K562 (cell line): ENCODE results near the gene VWA2. TPM values are rescaled to one million over a fixed set of nuclear protein-coding genes. Genes with fewer than 3 reads are reported as not detected.

Experiments
- ATAC-seq: fragments of 200-7000 bp; cut with Tn5 transposase; 3 replicates; pipeline ENCODE4 v1.9.1; 2020; ENCODE audit warnings: moderate library complexity
- BruUV-seq: library from RNA; stranded (reverse); fragments of 400-500 nt; replicated peaks from 2 replicates; lab custom pipeline; 2021; lab: Mats Ljungman, UMichigan
- CTCF ChIA-PET: fragments of 300-600 bp; formaldehyde crosslinking; extraction: SDS; loops from one replicate; lab custom pipeline; 2021; ENCODE audit warnings: low intra/inter-chr PET ratio; lab: Yijun Ruan, JAX
- POLR2A ChIA-PET: fragments of 300-600, 350-650 bp; sonication (Branson Sonifier 250); formaldehyde crosslinking; extraction: SDS; loops from one replicate; lab custom pipeline; 2021; ENCODE audit warnings: antibody characterized with exemption, inconsistent platforms; lab: Yijun Ruan, JAX
- DNase-seq, 4 experiments: peaks; one replicate each; pipeline versions ENCODE4 v3.0.0 to v3.0.0-alpha.2; 2011 to 2018; ENCODE audit warnings: low spot score in 3 of 4, mixed read lengths in 3 of 4; ENCODE audit errors: extremely low read depth in 1 of 4
- FAIRE-seq: peaks from 2 replicates; lab custom pipeline; 2011; peaks lifted over from hg19 to GRCh38; lab: Jason Lieb, UNC
- H2AFZ ChIP-seq: 2 replicates; pipeline ENCODE4 v1.6.0; 2011; ENCODE audit warnings: low read depth, low read length, control low read depth, inconsistent platforms
- H3K27ac ChIP-seq: fragments of 200-600 bp; 3 replicates; pipeline ENCODE4 v1.8.0; 2011; ENCODE audit warnings: low read depth, mild to moderate bottlenecking, control low read depth, inconsistent platforms, low read length, moderate library complexity, mixed read lengths; ENCODE audit errors: extremely low read depth
- H3K27me3 ChIP-seq, 2 experiments: fragments of 300-600 bp in 1 of 2; 2 replicates in 1 of 2; 3 replicates in 1 of 2; pipeline versions ENCODE4 v1.6.0 to v1.8.0; 2011; ENCODE audit warnings: inconsistent platforms in 2 of 2, low read length in 2 of 2, mild to moderate bottlenecking in 1 of 2, mixed read lengths in 1 of 2, moderate library complexity in 1 of 2; ENCODE audit not compliant: control insufficient read depth in 2 of 2, insufficient read depth in 2 of 2
- H3K36me3 ChIP-seq: fragments of 300-600 bp; 3 replicates; pipeline ENCODE4 v1.8.0; 2011; ENCODE audit warnings: mild to moderate bottlenecking, low read length, inconsistent platforms; ENCODE audit not compliant: control insufficient read depth, insufficient read depth
- H3K4me1 ChIP-seq, 2 experiments: fragments of 200-600 bp in 1 of 2; replicated peaks in 1 of 2; 2 replicates in 1 of 2; 3 replicates in 1 of 2; pipeline versions ENCODE4 v1.5.1 to v1.8.0; 2011; ENCODE audit warnings: inconsistent platforms in 2 of 2, low read length in 2 of 2, mild to moderate bottlenecking in 1 of 2, mixed read lengths in 1 of 2, moderate library complexity in 1 of 2; ENCODE audit not compliant: control insufficient read depth in 2 of 2, insufficient read depth in 2 of 2
- H3K4me2 ChIP-seq: 2 replicates; pipeline ENCODE4 v1.6.1; 2011; ENCODE audit warnings: low read length, control low read depth, inconsistent platforms, mixed read lengths; ENCODE audit not compliant: insufficient read depth
- H3K4me3 ChIP-seq: fragments of 200-600 bp; sonication (generic), shearing (Covaris generic); 2 replicates; pipeline ENCODE4 v1.5.1; 2016; ENCODE audit warnings: control low read depth, inconsistent platforms
- H3K79me2 ChIP-seq: fragments of 200-600 bp; 3 replicates; pipeline ENCODE4 v1.8.0; 2011; ENCODE audit warnings: low read length, inconsistent platforms; ENCODE audit not compliant: control insufficient read depth, insufficient read depth
- H3K9ac ChIP-seq, 2 experiments: 2 replicates each; pipeline versions ENCODE4 v1.6.0 to v1.6.1; 2011; ENCODE audit warnings: low read depth in 2 of 2, low read length in 2 of 2, control low read depth in 1 of 2, inconsistent platforms in 1 of 2, mild to moderate bottlenecking in 1 of 2, mixed read lengths in 1 of 2; ENCODE audit not compliant: insufficient read depth in 1 of 2
- H3K9me1 ChIP-seq: one replicate; pipeline ENCODE4 v1.6.0; 2011; ENCODE audit warnings: inconsistent platforms, mild to moderate bottlenecking, low read length, moderate library complexity; ENCODE audit not compliant: control insufficient read depth, insufficient read depth
- H3K9me3 ChIP-seq: replicated peaks from 2 replicates; pipeline ENCODE4 v1.5.1; 2011; ENCODE audit warnings: low read depth, low read length, inconsistent platforms; ENCODE audit not compliant: control insufficient read depth, insufficient read depth
- H4K20me1 ChIP-seq: replicated peaks from 2 replicates; pipeline ENCODE4 v1.6.1; 2011; ENCODE audit warnings: low read length, inconsistent platforms, mixed read lengths; ENCODE audit not compliant: control insufficient read depth, insufficient read depth
- ATF4 ChIP-seq: fragments of 450-650 bp; formaldehyde crosslinking; IDR thresholded peaks from 2 replicates; pipeline ENCODE4 v1.4.0; 2022; ENCODE audit warnings: mild to moderate bottlenecking, moderate library complexity
- CSDE1 ChIP-seq, 2 experiments: fragments of 450-650 bp; IDR thresholded peaks; 2 replicates each; pipeline ENCODE4 v1.6.1; 2016; ENCODE audit warnings: mild to moderate bottlenecking in 1 of 2
- FIP1L1 ChIP-seq: fragments of 200-400 bp; formaldehyde crosslinking; IDR thresholded peaks from 2 replicates; pipeline ENCODE4 v1.6.1; 2018; ENCODE audit warnings: mild to moderate bottlenecking, low read depth, low read length; ENCODE audit not compliant: poor library complexity, severe bottlenecking
- HNRNPL ChIP-seq: fragments of 200-400 bp; formaldehyde crosslinking; IDR thresholded peaks from 2 replicates; pipeline ENCODE4 v1.6.1; 2017; ENCODE audit warnings: low read depth, mild to moderate bottlenecking, low read length
- KAT2B ChIP-seq: IDR thresholded peaks from one replicate; pipeline ENCODE4 v1.6.1; 2012; ENCODE audit warnings: low read depth, mild to moderate bottlenecking, control low read depth, inconsistent platforms, low read length, moderate library complexity
- MXD1 ChIP-seq: fragments of 250-450 bp; sonication (Bioruptor Pico); IDR thresholded peaks from 2 replicates; pipeline ENCODE4 v1.8.0; 2021; ENCODE audit warnings: borderline replicate concordance, mild to moderate bottlenecking, moderate library complexity; ENCODE audit not compliant: poor library complexity, severe bottlenecking
- RBBP5 ChIP-seq: fragments of 200-600 bp; sonication (generic); IDR thresholded peaks from 2 replicates; pipeline ENCODE4 v1.6.1; 2012; ENCODE audit warnings: borderline replicate concordance, mild to moderate bottlenecking, low read length, control low read depth, inconsistent platforms; ENCODE audit not compliant: insufficient read depth, poor library complexity, severe bottlenecking
- XRCC5 ChIP-seq: fragments of 200-400 bp; formaldehyde crosslinking; IDR thresholded peaks from 2 replicates; pipeline ENCODE4 v1.6.1; 2017; ENCODE audit warnings: low read depth, mild to moderate bottlenecking, low read length
- ZNF143 ChIP-seq: sonication (generic); formaldehyde crosslinking; IDR thresholded peaks from 2 replicates; pipeline ENCODE4 v1.9.0; 2022; ENCODE audit warnings: mild to moderate bottlenecking, missing genetic modification reagents
- ZNF609 ChIP-seq: sonication (generic); formaldehyde crosslinking; IDR thresholded peaks from 2 replicates; pipeline ENCODE4 v1.8.1; 2023; ENCODE audit warnings: missing genetic modification reagents, mild to moderate bottlenecking, borderline replicate concordance
- ZNF699 ChIP-seq: fragments of 250-450 bp; sonication (Bioruptor Pico); IDR thresholded peaks from 2 replicates; pipeline ENCODE4 v1.8.0; 2021; ENCODE audit warnings: mild to moderate bottlenecking, moderate library complexity; ENCODE audit not compliant: insufficient replicate concordance
- WGBS: fragments of 100-300 bp; shearing (Covaris generic); methylation state at CpG from one replicate; pipeline ENCODE4 v1.1.6; 2016; ENCODE audit warnings: low coverage, mixed read lengths; ENCODE audit not compliant: insufficient coverage; ENCODE audit errors: missing lambda C conversion rate; 5-methylcytosine and 5-hydroxymethylcytosine counted together
- in situ Hi-C: fragments of 300-500 bp; cut with MboI; formaldehyde crosslinking; loops from 4 replicates; pipeline ENCODE4 v1.15.0; 2018; ENCODE audit warnings: inconsistent platforms, mixed read lengths
- intact Hi-C: fragments of 100-400 bp; cut with micrococcal nuclease; formaldehyde crosslinking; loops from 2 replicates; pipeline ENCODE4 v1.14.2; 2022
- polyA plus RNA-seq, 8 experiments: library from polyadenylated mRNA; depleted of rRNA in 4 of 8; stranded (reverse) in 5 of 8; unstranded in 3 of 8; fragments of >200 nt; fragmentation: Nextera tagmentation in 2 of 8; fragmentation: Illumina TruSeq in 1 of 8; extraction: Ambion mirVana in 2 of 8; extraction: Trizol in 1 of 8; gene quantifications; 2 replicates each; pipeline versions ENCODE4 v1.2.1 to v1.2.3, GENCODE V29; 2011 to 2014; ENCODE audit warnings: inconsistent platforms in 1 of 8, missing spikeins in 1 of 8
- total RNA-seq, 7 experiments: library from RNA; depleted of rRNA in 6 of 7; stranded (reverse); fragments of >200 nt in 6 of 7; fragmentation: Illumina TruSeq in 2 of 7; extraction: Trizol in 2 of 7; gene quantifications; 2 replicates each; pipeline versions ENCODE4 v1.2.1 to v1.2.3, GENCODE V29; 2011 to 2021; ENCODE audit warnings: low replicate concordance in 1 of 7

The VWA2 gene
- total and polyA plus RNA-seq, 9 of the 15 experiments (the other 6 are each of a cell fraction or from before 2014, with no cell fraction given): not detected

GRCh38 chr10:114220281-114220680, 18.8 kb upstream of the VWA2 start (continued):
- no peak for TF ChIP-seq HNRNPL
- TF ChIP-seq ZNF699: no peak

GRCh38 chr10:114221235-114221634, 17.8 kb upstream of the VWA2 start:
- FAIRE-seq (no peak), DNase-seq (no peak), ATAC-seq (no peak)
- no TSS peak for BruUV-seq
- Histone ChIP-seq H3K9me3 (no peaks in the 10 kb centered on the region), H3K4me2 (no peak overlapping the region), H3K27me3 (no peaks in the 10 kb centered on the region; a peak in 1 of 5 replicates), H4K20me1 (no peaks in the 10 kb centered on the region), H3K36me3 (no peaks in the 10 kb centered on the region), H3K27ac (no peak overlapping the region)
- ChIA-PET POLR2A (no interaction called here), CTCF (no interaction called here)
- intact Hi-C loops: no loop called here
- 0% methylated on average over 3 of the region's 4 CpGs for WGBS
- TF ChIP-seq XRCC5 (no peak), FIP1L1 (no peak), ZNF609 (CRISPR knock-in tag) (no peak), ATF4 (CRISPR knock-in tag) (no peak), MXD1 (CRISPR knock-in tag) (no peak), KAT2B (no peak), ZNF143 (CRISPR knock-in tag) (no peak), CSDE1 (IDR thresholded peaks at IDR 0.05) (no peak), RBBP5 (no peak)
- TF ChIP-seq, all 486 proteins: peak for 0
- no peaks in the 10 kb centered on the region for H3K4me1 ChIP-seq
- no peak overlapping the region for H3K9ac ChIP-seq
- in situ Hi-C loops: no loop called here
- no peaks in the 10 kb centered on the region for H3K79me2 ChIP-seq
- H2AFZ ChIP-seq: no peak overlapping the region
- H3K9me1 ChIP-seq: no peaks in the 10 kb centered on the region
- H3K4me3 ChIP-seq: no peak overlapping the region
